Stimulated activated naive CD8-positive, alpha-beta T cell treated with anti-CD3 and anti-CD28 coated beads, Interleukin-15, amount 100 ng/mL, for 72 hours (primary cell): Measurements from ENCODE around the gene CMTM5.

ENCODE experiments used
- ATAC-seq: fragments of 150-1000 bp; cut with Tn5 transposase; 2 replicates; pipeline ENCODE4 v1.10.0; 2021; ENCODE audit warnings: mild to moderate bottlenecking, moderate library complexity
- DNase-seq, 2 donors: peaks; one replicate each; pipeline ENCODE4 v3.0.0; 2021 to 2022
- H3K27ac Mint-ChIP-seq, 2 donors: one replicate each; pipeline ENCODE4 v1.8.0; 2022; ENCODE audit warnings: mild to moderate bottlenecking in 2 of 2, mixed read lengths in 2 of 2, moderate library complexity in 2 of 2
- H3K27me3 Mint-ChIP-seq: one replicate; pipeline ENCODE4 v1.8.0; 2022; ENCODE audit warnings: mixed read lengths
- H3K4me1 Mint-ChIP-seq: one replicate; pipeline ENCODE4 v1.8.0; 2022; ENCODE audit warnings: mild to moderate bottlenecking, mixed read lengths
- H3K4me3 Mint-ChIP-seq, 2 donors: one replicate each; pipeline ENCODE4 v1.8.0; 2022; ENCODE audit warnings: mild to moderate bottlenecking in 2 of 2, mixed read lengths in 2 of 2, moderate library complexity in 1 of 2
- H3K9me3 Mint-ChIP-seq, 2 donors: one replicate each; pipeline ENCODE4 v1.8.0; 2022; ENCODE audit warnings: mixed read lengths in 2 of 2

Gene CMTM5

DNA sequence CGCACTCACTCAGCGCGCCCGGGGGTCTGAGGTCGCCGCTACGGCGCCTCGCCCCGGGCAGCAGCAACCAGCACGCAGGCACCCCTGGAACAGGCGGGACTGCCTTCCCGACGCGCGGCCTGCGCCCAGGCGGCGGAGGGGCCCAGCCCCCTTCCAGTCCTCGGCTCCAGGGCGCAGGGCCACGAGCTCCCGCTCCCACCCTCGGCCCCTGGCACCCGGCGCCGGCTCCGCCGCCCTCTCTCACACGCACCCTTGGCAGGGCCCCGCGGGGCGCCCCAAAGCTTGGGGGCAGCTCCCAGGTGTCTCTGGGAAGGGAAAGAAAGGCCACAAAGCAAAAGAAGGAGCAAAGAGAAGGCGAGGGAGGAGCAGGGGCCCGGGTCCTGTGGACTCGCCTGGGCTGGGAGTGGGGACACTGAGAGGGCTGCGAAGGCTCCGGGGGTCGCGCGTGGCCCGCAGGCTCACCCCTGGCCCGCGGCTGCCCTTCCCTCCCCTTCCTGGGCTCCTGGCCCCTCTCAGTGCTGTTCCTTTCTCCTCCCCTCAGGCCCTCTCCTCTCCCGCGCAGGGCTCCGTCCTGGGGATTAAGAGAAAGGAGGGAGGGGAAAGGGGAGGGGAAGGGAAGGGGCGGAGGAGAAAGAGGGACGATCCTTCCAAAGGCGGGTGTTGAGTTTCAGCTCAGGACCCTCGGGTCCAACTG is 11.0 kb upstream of the CMTM5 start:
- ATAC-seq (peak; percentile 27), DNase-seq (no peak)
- peaks cover 50% of the 10 kb centered on the region for H3K27me3 Mint-ChIP-seq
- H3K4me1 Mint-ChIP-seq: peaks cover 6% of the 10 kb centered on the region
- H3K9me3 Mint-ChIP-seq: no peaks in the 10 kb centered on the region
- no peak overlapping the region for H3K27ac Mint-ChIP-seq
- no peak overlapping the region for H3K4me3 Mint-ChIP-seq

DNA sequence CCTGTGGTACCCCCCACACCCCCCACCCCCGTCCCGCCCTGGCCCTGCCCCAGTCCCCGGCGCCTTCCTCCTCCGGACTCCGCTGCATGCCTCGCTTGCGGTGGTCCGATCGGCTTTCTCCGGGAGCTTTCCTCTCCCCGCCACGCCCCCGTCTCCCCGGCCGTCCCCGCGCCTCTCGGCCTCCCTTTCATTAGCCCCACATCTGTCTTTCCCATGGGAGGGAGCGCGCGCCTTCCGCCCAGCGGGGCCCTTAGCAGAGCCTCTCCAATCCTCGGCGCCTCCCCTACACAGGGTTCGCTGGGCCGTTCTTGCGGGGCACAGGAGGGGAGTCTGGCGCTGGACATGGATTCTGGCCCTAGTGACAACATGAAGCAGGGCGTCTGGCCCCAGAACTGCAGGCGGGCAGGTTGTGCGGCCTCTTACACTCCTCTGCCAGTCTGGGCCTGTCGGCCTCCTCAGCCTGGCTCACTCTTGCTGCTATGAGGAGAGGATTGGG is 10.4 kb upstream of the CMTM5 start:
- ATAC-seq (peak; percentile 27), DNase-seq (no peak)
- no peak overlapping the region for H3K27ac Mint-ChIP-seq
- H3K4me1 Mint-ChIP-seq: peaks cover 6% of the 10 kb centered on the region
- peaks cover 50% of the 10 kb centered on the region for H3K27me3 Mint-ChIP-seq
- H3K4me3 Mint-ChIP-seq: no peak overlapping the region
- no peaks in the 10 kb centered on the region for H3K9me3 Mint-ChIP-seq

GRCh38 chr14:23370221-23370620 is 6.6 kb upstream of the CMTM5 start:
- peaks cover 26% of the 10 kb centered on the region for H3K27me3 Mint-ChIP-seq
- no peaks in the 10 kb centered on the region for H3K9me3 Mint-ChIP-seq
- no peak overlapping the region for H3K27ac Mint-ChIP-seq
- no peaks in the 10 kb centered on the region for H3K4me1 Mint-ChIP-seq
- no peak for ATAC-seq
- no peak overlapping the region for H3K4me3 Mint-ChIP-seq
- no peak for DNase-seq

DNA sequence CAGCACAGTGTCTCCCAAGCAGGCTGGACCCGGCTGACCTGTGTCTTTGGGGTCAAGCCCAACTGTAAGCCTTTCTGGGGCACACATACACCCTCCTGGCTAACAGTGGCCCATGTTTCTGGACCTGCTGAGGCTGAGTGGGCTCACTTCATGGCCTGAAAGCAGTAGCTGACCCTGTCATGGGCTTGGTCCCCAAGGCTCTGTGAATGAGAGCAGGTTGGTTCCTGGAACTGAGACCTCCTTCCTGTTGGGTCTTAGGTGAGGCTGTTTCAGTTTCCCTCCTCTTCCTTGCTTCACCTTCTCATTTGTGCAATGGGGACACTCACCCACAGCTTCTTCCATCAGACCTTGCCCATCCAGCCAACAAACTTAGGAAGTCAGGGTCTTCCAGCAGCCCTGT is 5.0 kb upstream of the CMTM5 start:
- Mint-ChIP-seq H3K27me3 (peaks cover 17% of the 10 kb centered on the region), H3K4me3 (no peak overlapping the region), H3K9me3 (no peaks in the 10 kb centered on the region), H3K4me1 (no peaks in the 10 kb centered on the region), H3K27ac (peak overlapping the region in 1 of 2 donors; percentile 47)
- no peak for ATAC-seq
- no peak for DNase-seq

DNA sequence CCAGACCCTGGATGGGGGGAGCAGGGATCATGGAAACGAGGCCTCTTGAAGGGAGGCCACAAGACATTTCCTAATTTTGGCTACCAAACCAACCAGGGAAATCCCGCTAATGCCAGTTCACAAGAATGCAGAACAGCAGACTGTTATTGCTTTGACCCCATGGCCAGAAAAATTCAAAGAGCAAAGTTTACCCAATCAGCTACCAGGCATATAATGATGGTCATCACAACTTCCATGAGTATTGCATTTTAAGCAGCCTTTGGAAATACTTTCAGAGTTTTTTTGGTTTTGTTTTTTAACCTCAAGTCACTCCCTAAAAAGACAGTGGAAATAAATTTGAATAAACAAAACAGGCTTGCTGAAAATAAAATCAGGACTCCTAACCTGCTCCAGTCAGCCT is 4.3 kb upstream of the CMTM5 start, which contains the start of gene IL25:
Gene IL25, plus strand, starts transcription at position 301 of the 400 bp plus-strand sequence.
- Mint-ChIP-seq H3K9me3 (no peaks in the 10 kb centered on the region), H3K27me3 (peaks cover 17% of the 10 kb centered on the region), H3K4me3 (no peak within 1 kb of the TSS), H3K4me1 (no peaks in the 10 kb centered on the region), H3K27ac (peak within 1 kb of the TSS in 1 of 2 donors; percentile 47)
- ATAC-seq (no peak), DNase-seq (no peak)

GRCh38 chr14:23373041-23373440 is 3.8 kb upstream of the CMTM5 start:
- Mint-ChIP-seq H3K4me1 (no peaks in the 10 kb centered on the region), H3K27ac (no peak overlapping the region), H3K4me3 (no peak overlapping the region), H3K27me3 (peaks cover 13% of the 10 kb centered on the region), H3K9me3 (no peaks in the 10 kb centered on the region)
- ATAC-seq (no peak), DNase-seq (no peak)

- Mint-ChIP-seq H3K4me1 (no peaks in the 10 kb centered on the region), H3K9me3 (no peaks in the 10 kb centered on the region), H3K27ac (no peak overlapping the region), H3K27me3 (peaks cover 19% of the 10 kb centered on the region), H3K4me3 (no peak overlapping the region)
- DNase-seq: no peak
- ATAC-seq: no peak
These were observed 1.2 kb upstream of the CMTM5 start for GRCh38 chr14:23375527-23376251.

GRCh38 chr14:23377198-23377550 is 328 bp downstream of the CMTM5 start:
- DNase-seq (no peak), ATAC-seq (no peak)
- no peaks in the 10 kb centered on the region for H3K4me1 Mint-ChIP-seq
- no peak overlapping the region for H3K27ac Mint-ChIP-seq
- H3K9me3 Mint-ChIP-seq: no peaks in the 10 kb centered on the region
- peaks cover 26% of the 10 kb centered on the region for H3K27me3 Mint-ChIP-seq
- no peak overlapping the region for H3K4me3 Mint-ChIP-seq

GRCh38 chr14:23377573-23378563 is 1.0 kb downstream of the CMTM5 start:
- Mint-ChIP-seq H3K27ac (no peak overlapping the region), H3K4me3 (no peak overlapping the region), H3K4me1 (no peaks in the 10 kb centered on the region), H3K9me3 (no peaks in the 10 kb centered on the region), H3K27me3 (peaks cover 33% of the 10 kb centered on the region)
- ATAC-seq (no peak), DNase-seq (no peak)

DNA sequence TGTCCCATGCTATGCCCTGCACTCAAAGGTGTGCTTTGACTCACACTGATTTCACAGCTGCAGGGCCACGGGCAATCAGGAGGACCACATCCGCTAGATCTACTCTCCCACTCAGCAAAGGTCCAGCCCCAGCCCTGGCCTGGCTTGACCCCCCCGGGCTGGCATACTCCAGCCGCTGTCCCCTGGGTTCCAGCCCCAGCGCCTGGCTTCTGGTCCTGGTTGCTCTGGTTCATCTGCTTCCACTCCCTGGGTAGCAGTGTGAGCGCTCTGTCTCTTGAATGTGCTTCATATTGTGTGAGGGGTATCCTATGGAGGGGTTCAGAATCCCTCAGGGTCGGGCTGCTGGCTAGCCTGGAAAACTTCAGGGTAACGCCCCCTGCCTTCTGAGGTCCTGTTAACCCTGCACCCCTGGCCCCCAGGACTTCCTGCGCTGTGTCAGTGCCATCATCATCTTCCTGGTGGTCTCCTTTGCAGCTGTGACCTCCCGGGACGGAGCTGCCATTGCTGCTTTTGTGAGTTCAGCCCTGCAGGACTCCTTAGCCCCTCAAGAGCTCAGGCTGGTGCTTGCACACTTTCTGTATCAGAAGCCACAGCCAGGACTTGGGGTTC is 1.9 kb downstream of the CMTM5 start:
- Mint-ChIP-seq H3K4me3 (no peak overlapping the region), H3K4me1 (no peaks in the 10 kb centered on the region), H3K9me3 (no peaks in the 10 kb centered on the region), H3K27me3 (peaks cover 34% of the 10 kb centered on the region), H3K27ac (no peak overlapping the region)
- no peak for ATAC-seq
- no peak for DNase-seq

GRCh38 chr14:23379366-23380196 is 2.7 kb downstream of the CMTM5 start:
- ATAC-seq (peak; percentile 80), DNase-seq (peak; percentile 59 to 63)
- Mint-ChIP-seq H3K27ac (peak overlapping the region in 1 of 2 donors; percentile 46), H3K4me3 (no peak overlapping the region), H3K27me3 (peaks cover 34% of the 10 kb centered on the region), H3K9me3 (no peaks in the 10 kb centered on the region), H3K4me1 (no peaks in the 10 kb centered on the region)

DNA sequence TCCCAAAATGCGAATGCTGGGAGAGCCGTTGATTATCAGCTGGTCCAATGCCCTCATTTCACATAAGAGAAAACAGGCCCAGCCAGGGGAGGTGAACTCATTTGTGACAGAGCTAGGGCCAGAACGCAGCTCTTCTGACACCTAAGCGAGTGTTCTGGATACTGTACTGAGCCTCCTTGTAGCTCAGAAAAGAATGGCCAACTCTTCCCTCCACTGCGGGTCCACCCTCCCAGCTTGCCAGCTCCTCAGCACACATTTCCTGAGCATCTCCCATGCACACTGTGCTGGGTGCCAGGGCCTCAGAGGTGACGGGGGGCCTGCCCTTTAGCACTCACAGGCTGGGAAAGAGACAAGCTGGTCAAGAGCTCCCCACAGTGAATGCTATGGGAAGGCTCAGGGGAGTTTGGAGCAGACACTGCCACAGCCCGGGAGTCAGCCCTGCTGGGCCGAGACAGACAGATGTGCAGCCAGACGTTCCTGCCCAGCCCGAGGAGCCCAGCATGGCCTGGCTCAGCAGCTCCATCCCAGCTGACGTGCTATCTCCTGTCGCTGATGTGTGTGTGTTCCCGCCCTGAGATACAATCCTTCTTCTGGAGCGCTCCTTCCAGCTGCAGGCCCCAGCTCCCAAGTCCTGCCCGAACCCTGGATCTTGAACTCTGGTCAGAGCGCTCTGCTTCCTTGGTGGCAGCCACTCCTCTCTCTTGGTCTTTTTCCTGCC is 3.5 kb downstream of the CMTM5 start:
- ATAC-seq: peak; percentile 29
- H3K4me1 Mint-ChIP-seq: no peaks in the 10 kb centered on the region
- no peak overlapping the region for H3K4me3 Mint-ChIP-seq
- H3K27me3 Mint-ChIP-seq: peaks cover 34% of the 10 kb centered on the region
- no peak for DNase-seq
- H3K9me3 Mint-ChIP-seq: no peaks in the 10 kb centered on the region
- no peak overlapping the region for H3K27ac Mint-ChIP-seq

DNA sequence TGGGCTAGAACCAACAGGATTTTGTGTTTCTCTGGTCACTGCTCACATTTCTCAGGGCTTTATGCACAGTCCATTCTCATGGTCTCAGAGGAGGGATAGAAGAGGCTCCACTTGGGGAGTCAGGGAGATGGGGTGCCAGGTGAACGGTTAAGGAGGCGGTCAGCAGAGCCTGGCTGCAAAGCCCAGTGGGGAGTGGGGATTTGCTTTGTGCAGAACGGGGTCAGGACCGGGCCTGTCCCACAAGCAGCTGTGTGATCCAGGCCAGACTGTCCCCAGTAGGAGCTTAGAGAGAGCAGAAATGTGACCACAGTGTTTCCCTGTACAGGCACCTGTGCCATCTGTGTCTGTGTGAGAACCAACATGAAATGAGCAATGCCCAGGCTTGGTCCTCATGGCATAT is 4.1 kb downstream of the CMTM5 start:
- ATAC-seq: no peak
- H3K27me3 Mint-ChIP-seq: peaks cover 34% of the 10 kb centered on the region
- H3K4me3 Mint-ChIP-seq: no peak overlapping the region
- DNase-seq: no peak
- H3K4me1 Mint-ChIP-seq: no peaks in the 10 kb centered on the region
- H3K27ac Mint-ChIP-seq: no peak overlapping the region
- H3K9me3 Mint-ChIP-seq: no peaks in the 10 kb centered on the region

DNA sequence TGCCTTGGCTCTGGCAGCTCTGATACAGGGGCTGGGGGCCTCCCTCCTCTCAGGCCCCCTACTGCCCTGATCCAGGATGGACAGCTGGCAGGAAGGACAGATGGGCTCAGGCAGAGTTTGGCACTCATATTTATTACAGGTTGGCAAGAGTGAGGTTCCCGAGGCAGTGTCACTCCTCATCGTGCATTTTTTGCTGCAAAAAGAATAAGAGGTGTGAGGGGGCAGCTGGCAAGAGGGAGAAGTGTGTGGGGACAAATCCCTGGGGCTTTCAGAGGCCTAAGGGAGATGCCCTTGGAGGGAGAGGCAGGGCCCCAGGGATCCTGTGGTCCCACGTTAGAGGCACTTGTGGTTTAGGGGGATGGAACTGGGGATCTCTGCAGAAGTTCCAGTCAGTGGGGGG is 5.0 kb downstream of the CMTM5 start:
- DNase-seq (no peak), ATAC-seq (no peak)
- Mint-ChIP-seq H3K9me3 (no peaks in the 10 kb centered on the region), H3K4me1 (no peaks in the 10 kb centered on the region), H3K27ac (peak overlapping the region in 1 of 2 donors; percentile 68), H3K27me3 (peaks cover 34% of the 10 kb centered on the region), H3K4me3 (no peak overlapping the region)
